ENCODE results near the gene E4F1. TPM values are rescaled to one million over a fixed set of nuclear protein-coding genes. Genes with fewer than 3 reads are reported as not detected.

E4F1 gene
- total and polyA plus RNA-seq, 2 experiments from 2014 or later, result 27.7 to 55.4 TPM

DNA sequence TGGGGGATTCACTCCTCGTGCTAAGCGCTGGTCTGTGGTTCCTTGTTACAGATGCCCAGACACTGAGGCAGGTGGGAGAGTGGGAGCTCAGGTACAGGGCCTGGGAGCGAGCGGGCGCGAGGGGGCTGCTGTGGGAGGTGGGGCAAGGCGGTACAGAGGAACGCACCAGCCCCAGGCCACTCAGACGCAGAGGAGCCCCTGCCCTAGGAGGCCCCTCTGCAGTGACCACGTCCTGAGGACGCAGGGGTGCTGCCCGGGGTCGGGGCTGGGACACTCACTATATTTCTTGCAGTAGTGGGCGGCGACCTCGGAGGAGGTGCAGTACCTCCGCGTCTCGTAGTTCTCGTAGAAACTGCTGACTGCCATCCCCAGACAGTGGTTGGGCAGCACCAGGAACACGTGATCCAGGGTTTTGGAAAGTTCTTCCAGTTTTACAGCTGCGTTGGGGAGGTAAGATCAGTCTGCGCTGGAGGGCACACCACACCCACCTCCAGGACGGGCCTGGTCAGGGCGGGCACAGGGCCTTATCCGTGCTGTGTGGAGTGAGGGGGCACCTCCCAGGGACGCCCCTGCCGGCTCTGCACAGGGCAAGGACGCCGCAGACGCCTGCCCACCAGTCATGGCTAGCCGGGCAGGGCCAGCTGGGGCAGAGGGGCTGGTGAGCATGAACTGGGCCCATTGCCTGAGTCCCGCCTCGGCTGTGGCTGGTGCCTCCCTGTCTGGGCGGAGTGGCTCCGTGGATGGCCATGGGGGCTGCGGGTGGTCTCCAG is 60.8 kb downstream of the E4F1 start:
- no peaks in the 10 kb centered on the region for H3K36me3 ChIP-seq
- no peak overlapping the region for H3K4me3 ChIP-seq
- H3K27ac ChIP-seq, result no peak overlapping the region
- no peaks in the 10 kb centered on the region for H3K4me1 ChIP-seq (ENCODE audit: low read depth)
- no peaks in the 10 kb centered on the region for H3K9me3 ChIP-seq (ENCODE audit: low read depth)
- no peak for DNase-seq (ENCODE audit: low read depth in 1 of 2, low spot score in 1 of 2)
- TF ChIP-seq, protein P1, sequence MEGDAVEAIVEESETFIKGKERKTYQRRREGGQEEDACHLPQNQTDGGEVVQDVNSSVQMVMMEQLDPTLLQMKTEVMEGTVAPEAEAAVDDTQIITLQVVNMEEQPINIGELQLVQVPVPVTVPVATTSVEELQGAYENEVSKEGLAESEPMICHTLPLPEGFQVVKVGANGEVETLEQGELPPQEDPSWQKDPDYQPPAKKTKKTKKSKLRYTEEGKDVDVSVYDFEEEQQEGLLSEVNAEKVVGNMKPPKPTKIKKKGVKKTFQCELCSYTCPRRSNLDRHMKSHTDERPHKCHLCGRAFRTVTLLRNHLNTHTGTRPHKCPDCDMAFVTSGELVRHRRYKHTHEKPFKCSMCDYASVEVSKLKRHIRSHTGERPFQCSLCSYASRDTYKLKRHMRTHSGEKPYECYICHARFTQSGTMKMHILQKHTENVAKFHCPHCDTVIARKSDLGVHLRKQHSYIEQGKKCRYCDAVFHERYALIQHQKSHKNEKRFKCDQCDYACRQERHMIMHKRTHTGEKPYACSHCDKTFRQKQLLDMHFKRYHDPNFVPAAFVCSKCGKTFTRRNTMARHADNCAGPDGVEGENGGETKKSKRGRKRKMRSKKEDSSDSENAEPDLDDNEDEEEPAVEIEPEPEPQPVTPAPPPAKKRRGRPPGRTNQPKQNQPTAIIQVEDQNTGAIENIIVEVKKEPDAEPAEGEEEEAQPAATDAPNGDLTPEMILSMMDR (IDR thresholded peaks at IDR 0.05; ENCODE audit: low read depth, low read length), result no peak
- H3K27me3 ChIP-seq, result no peaks in the 10 kb centered on the region

DNA sequence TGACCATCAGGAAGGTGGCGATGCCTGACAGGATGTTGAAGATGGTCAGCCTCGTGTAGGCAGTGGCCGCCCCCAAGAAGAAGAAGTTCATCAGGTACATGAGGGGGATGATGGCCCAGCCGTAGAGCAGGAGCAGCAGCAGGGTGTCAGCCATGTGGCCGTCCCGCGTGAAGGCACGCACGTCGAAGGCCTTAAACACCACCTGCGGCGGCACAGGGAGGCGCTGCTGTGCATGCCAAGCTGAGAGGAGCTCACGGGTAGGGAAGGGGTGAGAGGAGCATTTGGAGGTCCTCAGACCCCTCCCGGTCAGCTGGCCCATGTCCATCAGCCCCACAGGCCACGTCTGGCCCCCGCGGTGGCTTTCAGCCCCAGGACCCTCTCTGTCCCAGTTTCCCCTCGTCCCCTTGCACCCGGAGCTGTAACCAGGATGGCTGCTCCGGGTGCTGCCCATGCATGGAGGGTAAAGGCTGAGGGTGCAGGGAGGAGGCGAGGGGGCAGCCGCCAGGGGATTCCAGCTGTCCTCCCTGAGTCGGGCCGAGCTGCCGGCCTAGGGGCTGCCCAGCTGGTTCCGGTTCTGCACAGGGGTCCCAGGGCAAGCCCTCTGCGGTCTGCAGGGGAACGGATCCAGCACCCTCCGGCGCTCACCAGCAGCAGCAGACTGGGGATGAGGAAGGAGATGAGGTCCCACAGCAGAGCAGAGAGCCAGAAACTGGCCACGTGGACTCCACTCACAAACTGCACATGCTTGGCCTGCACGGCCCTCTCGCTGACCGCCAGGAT is 61.6 kb downstream of the E4F1 start:
- no peak for DNase-seq (ENCODE audit: low read depth in 1 of 2, low spot score in 1 of 2)
- TF ChIP-seq, protein P1 (IDR thresholded peaks at IDR 0.05; ENCODE audit: low read depth, low read length), result no peak
- Histone ChIP-seq H3K4me3 (no peak overlapping the region), H3K4me1 (ENCODE audit: low read depth) (no peaks in the 10 kb centered on the region), H3K36me3 (no peaks in the 10 kb centered on the region), H3K27me3 (no peaks in the 10 kb centered on the region), H3K9me3 (ENCODE audit: low read depth) (no peaks in the 10 kb centered on the region), H3K27ac (no peak overlapping the region)

Other genes with a start within 250 kb of the E4F1 start
- 0.25 and 1.3 TPM in 2 replicates for gene NOXO1, start 242.1 kb upstream of the E4F1 start, total RNA-seq
- 0.80 and 1.2 TPM in 2 replicates for gene NOXO1, start 242.1 kb upstream of the E4F1 start, polyA plus RNA-seq
- 52.8 and 53.5 TPM in 2 replicates for gene GFER, start 239.4 kb upstream of the E4F1 start, total RNA-seq
- gene GFER, start 239.4 kb upstream of the E4F1 start, polyA plus RNA-seq, result 43.8 and 46.9 TPM in 2 replicates
- gene SYNGR3, start 233.6 kb upstream of the E4F1 start, total RNA-seq, result 27.2 and 28.5 TPM in 2 replicates
- 21.8 and 27.1 TPM in 2 replicates for gene SYNGR3, start 233.6 kb upstream of the E4F1 start, polyA plus RNA-seq
- 35.6 and 50.4 TPM in 2 replicates for gene ZNF598, start 213.8 kb upstream of the E4F1 start, total RNA-seq
- gene ZNF598, start 213.8 kb upstream of the E4F1 start, polyA plus RNA-seq, result 28.8 and 34.5 TPM in 2 replicates
- 3.3 and 16.2 TPM in 2 replicates for gene NPW, start 203.8 kb upstream of the E4F1 start, total RNA-seq
- 13.4 and 38.6 TPM in 2 replicates for gene NPW, start 203.8 kb upstream of the E4F1 start, polyA plus RNA-seq
- 33.0 and 34.7 TPM in 2 replicates for gene NHERF2, start 196.7 kb upstream of the E4F1 start, total RNA-seq
- 37.4 and 50.7 TPM in 2 replicates for gene NHERF2, start 196.7 kb upstream of the E4F1 start, polyA plus RNA-seq
- gene NTHL1, start 175.8 kb upstream of the E4F1 start, total RNA-seq, result 61.1 and 61.3 TPM in 2 replicates
- gene NTHL1, start 175.8 kb upstream of the E4F1 start, polyA plus RNA-seq, result 51.3 and 62.7 TPM in 2 replicates
- gene TSC2, start 175.6 kb upstream of the E4F1 start, total RNA-seq, result 103 and 152 TPM in 2 replicates
- 123 and 142 TPM in 2 replicates for gene TSC2, start 175.6 kb upstream of the E4F1 start, polyA plus RNA-seq
- 115 and 206 TPM in 2 replicates for gene PKD1, start 87.7 kb upstream of the E4F1 start, total RNA-seq
- gene PKD1, start 87.7 kb upstream of the E4F1 start, polyA plus RNA-seq, result 49.9 and 55.3 TPM in 2 replicates
- 5.0 and 6.5 TPM in 2 replicates for gene RAB26, start 75.0 kb upstream of the E4F1 start, total RNA-seq
- 12.1 and 16.7 TPM in 2 replicates for gene RAB26, start 75.0 kb upstream of the E4F1 start, polyA plus RNA-seq
- 67.5 and 71.6 TPM in 2 replicates for gene TRAF7, start 67.8 kb upstream of the E4F1 start, total RNA-seq
- gene TRAF7, start 67.8 kb upstream of the E4F1 start, polyA plus RNA-seq, result 32.3 and 37.4 TPM in 2 replicates
- gene CASKIN1, start 27.0 kb upstream of the E4F1 start, total RNA-seq, result 15.5 TPM in 2 replicates
- 14.3 and 15.4 TPM in 2 replicates for gene CASKIN1, start 27.0 kb upstream of the E4F1 start, polyA plus RNA-seq
- gene MLST8, start 18.1 kb upstream of the E4F1 start, total RNA-seq, result 81.4 and 100.0 TPM in 2 replicates
- 117 and 122 TPM in 2 replicates for gene MLST8, start 18.1 kb upstream of the E4F1 start, polyA plus RNA-seq
- 24.4 and 24.6 TPM in 2 replicates for gene BRICD5, start 12.7 kb upstream of the E4F1 start, total RNA-seq
- gene BRICD5, start 12.7 kb upstream of the E4F1 start, polyA plus RNA-seq, result 16.0 and 21.8 TPM in 2 replicates
- 43.2 and 61.8 TPM in 2 replicates for gene PGP, start 8.8 kb upstream of the E4F1 start, total RNA-seq
- 41.9 and 57.9 TPM in 2 replicates for gene PGP, start 8.8 kb upstream of the E4F1 start, polyA plus RNA-seq
- gene DNASE1L2, start 12.9 kb downstream of the E4F1 start, total RNA-seq, result 1.1 and 1.5 TPM in 2 replicates
- 0.68 and 1.3 TPM in 2 replicates for gene DNASE1L2, start 12.9 kb downstream of the E4F1 start, polyA plus RNA-seq
- 137 and 197 TPM in 2 replicates for gene ECI1, start 28.0 kb downstream of the E4F1 start, total RNA-seq
- 343 and 407 TPM in 2 replicates for gene ECI1, start 28.0 kb downstream of the E4F1 start, polyA plus RNA-seq
- gene RNPS1, start 44.5 kb downstream of the E4F1 start, total RNA-seq, result 182 and 220 TPM in 2 replicates
- 319 and 398 TPM in 2 replicates for gene RNPS1, start 44.5 kb downstream of the E4F1 start, polyA plus RNA-seq
- gene ABCA3, start 117.1 kb downstream of the E4F1 start, total RNA-seq, result 14.2 and 14.5 TPM in 2 replicates
- gene ABCA3, start 117.1 kb downstream of the E4F1 start, polyA plus RNA-seq, result 11.1 and 16.9 TPM in 2 replicates
- 10.5 and 44.0 TPM in 2 replicates for gene CCNF, start 205.9 kb downstream of the E4F1 start, total RNA-seq
- gene CCNF, start 205.9 kb downstream of the E4F1 start, polyA plus RNA-seq, result 9.2 and 48.2 TPM in 2 replicates
- gene TEDC2, start 236.5 kb downstream of the E4F1 start, total RNA-seq, result 27.3 and 34.8 TPM in 2 replicates
- gene TEDC2, start 236.5 kb downstream of the E4F1 start, polyA plus RNA-seq, result 30.7 and 34.4 TPM in 2 replicates
- gene NTN3, start 247.7 kb downstream of the E4F1 start, total RNA-seq, result 9.4 and 20.5 TPM in 2 replicates
- 1.6 and 5.6 TPM in 2 replicates for gene NTN3, start 247.7 kb downstream of the E4F1 start, polyA plus RNA-seq

All from cardiac muscle cell (in vitro differentiated cells and primary cell).